ENCODE results near the gene MYO1A. TPM values are rescaled to one million over a fixed set of nuclear protein-coding genes. Genes with fewer than 3 reads are reported as not detected.

MYO1A gene
- total and polyA plus RNA-seq, 2 of the 13 experiments (the other 11 are each of a cell fraction or from before 2014, with no cell fraction given): 5.3 to 6.0 TPM

GRCh38 chr12:57001448-57001906, 48.5 kb downstream of the MYO1A start (continued):
- no peak for TF ChIP-seq PAX8 (CRISPR knock-in tag; IDR thresholded peaks at IDR 0.05; ENCODE audit: borderline replicate concordance)
- peak; percentile 63; the same call in 1 of the 2 replicates for TF ChIP-seq HOXA3 (CRISPR knock-in tag; IDR thresholded peaks at IDR 0.05)
- TF ChIP-seq, protein P1, sequence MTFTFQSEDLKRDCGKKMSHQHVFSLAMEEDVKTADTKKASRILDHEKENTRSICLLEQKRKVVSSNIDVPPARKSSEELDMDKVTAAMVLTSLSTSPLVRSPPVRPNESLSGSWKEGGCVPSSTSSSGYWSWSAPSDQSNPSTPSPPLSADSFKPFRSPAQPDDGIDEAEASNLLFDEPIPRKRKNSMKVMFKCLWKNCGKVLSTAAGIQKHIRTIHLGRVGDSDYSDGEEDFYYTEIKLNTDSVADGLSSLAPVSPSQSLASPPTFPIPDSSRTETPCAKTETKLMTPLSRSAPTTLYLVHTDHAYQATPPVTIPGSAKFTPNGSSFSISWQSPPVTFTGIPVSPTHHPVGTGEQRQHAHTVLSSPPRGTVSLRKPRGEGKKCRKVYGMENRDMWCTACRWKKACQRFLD (CRISPR knock-in tag; IDR thresholded peaks at IDR 0.05; ENCODE audit: borderline replicate concordance): no peak
- no peak for TF ChIP-seq ZSCAN29 (CRISPR knock-in tag; conservative IDR thresholded peaks at IDR 0.05)
- no peak for TF ChIP-seq MXD1 (CRISPR knock-in tag; IDR thresholded peaks at IDR 0.05)
- no peak for TF ChIP-seq ZNF180 (CRISPR knock-in tag; IDR thresholded peaks at IDR 0.05; ENCODE audit: borderline replicate concordance, low read depth)
- peak; percentile 84 for TF ChIP-seq STAG1 (CRISPR knock-in tag; IDR thresholded peaks at IDR 0.05)
- TF ChIP-seq SKI (IDR thresholded peaks at IDR 0.05; ENCODE audit: partially characterized antibody): peak; percentile 70
- no peak for TF ChIP-seq ARNT2 (CRISPR knock-in tag; IDR thresholded peaks at IDR 0.05; ENCODE audit: low read depth)
- no peak for TF ChIP-seq ZNF713 (CRISPR knock-in tag; IDR thresholded peaks at IDR 0.05)
- TF ChIP-seq ZNF335 (CRISPR knock-in tag; IDR thresholded peaks at IDR 0.05): 0 out of 2 replicates have a peak, but pooled peaks have one; percentile 50
- peak; percentile 62; the same call in 1 of the 2 replicates for TF ChIP-seq ZNF367 (CRISPR knock-in tag; IDR thresholded peaks at IDR 0.05; ENCODE audit: borderline replicate concordance)
- TF ChIP-seq TEAD2 (CRISPR knock-in tag; IDR thresholded peaks at IDR 0.05): no peak
- no peak for TF ChIP-seq ZC3H13 (CRISPR knock-in tag; IDR thresholded peaks at IDR 0.05)
- TF ChIP-seq ZNF558 (CRISPR knock-in tag; IDR thresholded peaks at IDR 0.05; ENCODE audit: borderline replicate concordance): no peak
- TF ChIP-seq PRMT3 (CRISPR knock-in tag; IDR thresholded peaks at IDR 0.05; ENCODE audit: borderline replicate concordance, low read depth): no peak
- TF ChIP-seq NAIF1 (CRISPR knock-in tag; IDR thresholded peaks at IDR 0.05; ENCODE audit: borderline replicate concordance): no peak
- TF ChIP-seq SRSF1 (optimal IDR thresholded peaks at IDR 0.05; ENCODE audit: low read depth, low read length): no peak
- TF ChIP-seq THAP11 (CRISPR knock-in tag; IDR thresholded peaks at IDR 0.05): peak; percentile 71
- TF ChIP-seq REXO4 (CRISPR knock-in tag; IDR thresholded peaks at IDR 0.05; ENCODE audit: borderline replicate concordance): no peak
- TF ChIP-seq MTF1 (CRISPR knock-in tag; IDR thresholded peaks at IDR 0.05): no peak
- TF ChIP-seq GATA4 (IDR thresholded peaks at IDR 0.05; ENCODE audit: borderline replicate concordance, low read depth): no peak
- no peak for TF ChIP-seq POLR2A (IDR thresholded peaks at IDR 0.05; ENCODE audit: insufficient read depth in 1 of 2, low read depth in 2 of 2, low read length in 2 of 2)
- no peak for TF ChIP-seq NCOA5 (CRISPR knock-in tag; IDR thresholded peaks at IDR 0.05)
- TF ChIP-seq CENPT (CRISPR knock-in tag; IDR thresholded peaks at IDR 0.05; ENCODE audit: low read depth): no peak
- no peak for TF ChIP-seq ZFP41 (CRISPR knock-in tag; IDR thresholded peaks at IDR 0.05; ENCODE audit: borderline replicate concordance)
- TF ChIP-seq ZNF326 (CRISPR knock-in tag; IDR thresholded peaks at IDR 0.05; ENCODE audit: borderline replicate concordance): no peak
- TF ChIP-seq ZNF781 (CRISPR knock-in tag; IDR thresholded peaks at IDR 0.05; ENCODE audit: borderline replicate concordance, not compliant biosample characterization): no peak
- TF ChIP-seq ZBTB21 (CRISPR knock-in tag; IDR thresholded peaks at IDR 0.05): no peak
- TF ChIP-seq ZNF207 (IDR thresholded peaks at IDR 0.05; ENCODE audit: borderline replicate concordance): no peak
- TF ChIP-seq, protein P2, sequence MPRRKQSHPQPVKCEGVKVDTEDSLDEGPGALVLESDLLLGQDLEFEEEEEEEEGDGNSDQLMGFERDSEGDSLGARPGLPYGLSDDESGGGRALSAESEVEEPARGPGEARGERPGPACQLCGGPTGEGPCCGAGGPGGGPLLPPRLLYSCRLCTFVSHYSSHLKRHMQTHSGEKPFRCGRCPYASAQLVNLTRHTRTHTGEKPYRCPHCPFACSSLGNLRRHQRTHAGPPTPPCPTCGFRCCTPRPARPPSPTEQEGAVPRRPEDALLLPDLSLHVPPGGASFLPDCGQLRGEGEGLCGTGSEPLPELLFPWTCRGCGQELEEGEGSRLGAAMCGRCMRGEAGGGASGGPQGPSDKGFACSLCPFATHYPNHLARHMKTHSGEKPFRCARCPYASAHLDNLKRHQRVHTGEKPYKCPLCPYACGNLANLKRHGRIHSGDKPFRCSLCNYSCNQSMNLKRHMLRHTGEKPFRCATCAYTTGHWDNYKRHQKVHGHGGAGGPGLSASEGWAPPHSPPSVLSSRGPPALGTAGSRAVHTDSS (CRISPR knock-in tag; conservative IDR thresholded peaks at IDR 0.05): no peak

Measured in HepG2 (cell line).